Glomerular visceral epithelial cell (primary cell): ENCODE results near the gene ATRIP.
A peak's percentile ranks its signal among the peaks of the same experiment; 100 is the strongest.
"Not testable (repeated sequence)": the region's sequence is repeated elsewhere in the genome, so short reads cannot be mapped to it uniquely, and the experiment has no call there.

Source experiments
- DNase-seq: peaks from one replicate; pipeline ENCODE4 v3.0.0-alpha.2; 2016; ENCODE audit errors: extremely low spot score

The ATRIP gene

GRCh38 chr3:48446425-48447193, at the start of gene ATRIP:
ATRIP (plus strand) TSS chr3:48446737; CDS start chr3:48446846, 109 bp downstream.
- DNase-seq: peak; percentile 87

- DNase-seq: no peak
Measured at GRCh38 chr3:48397767-48398681, 48.5 kb upstream of the ATRIP start.

GRCh38 chr3:48398701-48399386, 47.7 kb upstream of the ATRIP start:
- no peak for DNase-seq

GRCh38 chr3:48399387-48400172, 47.0 kb upstream of the ATRIP start:
- DNase-seq: no peak

- DNase-seq: peak; percentile 66
Measured at GRCh38 chr3:48400824-48401433, 45.6 kb upstream of the ATRIP start.

GRCh38 chr3:48401434-48401901, 45.1 kb upstream of the ATRIP start:
- DNase-seq: not testable (repeated sequence)

GRCh38 chr3:48402281-48402732, 44.2 kb upstream of the ATRIP start:
- peak; percentile 75 for DNase-seq

GRCh38 chr3:48402907-48403306, 43.6 kb upstream of the ATRIP start:
- no peak for DNase-seq

GRCh38 chr3:48403533-48404439, 42.8 kb upstream of the ATRIP start:
- DNase-seq: no peak

- DNase-seq: no peak
Measured at GRCh38 chr3:48404440-48405342, 41.8 kb upstream of the ATRIP start.

GRCh38 chr3:48405343-48405881, 41.1 kb upstream of the ATRIP start:
- DNase-seq: no peak

- no peak for DNase-seq
Measured at GRCh38 chr3:48405971-48406370, 40.6 kb upstream of the ATRIP start.

- no peak for DNase-seq
Measured at GRCh38 chr3:48406443-48407431, 39.8 kb upstream of the ATRIP start.

GRCh38 chr3:48407542-48408099, 38.9 kb upstream of the ATRIP start:
- DNase-seq: no peak

- no peak for DNase-seq
Measured at GRCh38 chr3:48408823-48409281, 37.7 kb upstream of the ATRIP start.
